ENCODE measurements around the gene SPEM3. TPM values are rescaled to one million over a fixed set of nuclear protein-coding genes. Genes with fewer than 3 reads are reported as not detected.
A peak's percentile ranks its signal among the peaks of the same experiment; 100 is the strongest.

The SPEM3 gene
- total RNA-seq, 1 donor from 2014 or later: not detected

DNA sequence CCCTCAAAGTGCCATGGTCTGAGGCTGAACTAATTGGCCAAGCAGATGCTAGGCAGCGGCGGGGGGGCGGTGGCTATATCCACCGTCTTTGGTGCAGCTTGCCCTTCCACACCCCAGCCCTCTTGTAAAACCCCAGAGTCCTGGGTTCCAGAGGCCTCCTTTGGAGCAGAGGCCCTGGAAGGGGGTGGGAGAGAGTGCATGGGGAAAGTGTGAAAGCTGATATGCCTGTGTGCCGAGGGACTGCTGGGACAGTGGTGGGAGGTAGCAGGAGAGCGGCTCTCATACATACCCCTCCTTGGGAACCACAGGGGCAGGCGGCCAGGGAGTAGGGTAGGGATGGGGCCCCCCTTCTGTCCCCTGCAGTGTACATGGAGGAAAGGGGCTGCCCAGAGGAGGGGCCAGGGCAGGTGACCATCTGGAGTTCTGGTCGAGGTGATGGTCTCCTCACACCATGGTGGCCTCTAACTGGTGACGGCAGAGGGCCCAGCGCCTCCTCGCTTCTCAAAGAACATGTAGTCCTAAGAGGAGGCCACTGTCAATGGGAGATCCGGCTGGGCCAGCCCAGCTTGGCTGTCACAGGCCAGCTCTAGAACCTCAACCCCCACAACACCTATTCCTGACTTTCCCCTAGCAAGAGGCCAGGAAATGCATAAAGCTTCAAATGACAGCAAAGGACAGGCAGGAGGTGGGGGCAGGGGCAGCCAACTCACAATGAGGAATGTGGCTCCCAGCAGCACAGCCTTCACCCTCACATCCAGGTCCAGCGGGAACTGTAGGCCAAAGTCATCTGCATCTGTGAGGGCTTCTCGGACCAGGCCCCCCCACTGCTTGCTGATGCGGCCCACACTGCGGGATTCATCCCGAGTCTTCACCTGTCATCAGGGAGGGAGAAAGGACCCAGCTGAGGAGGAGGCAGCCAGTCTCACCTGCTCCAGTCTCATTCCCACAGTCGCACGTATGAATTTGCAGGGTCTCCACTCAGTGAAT is 38.4 kb upstream of the SPEM3 start:
- Mint-ChIP-seq H3K27me3 (ENCODE audit: unreplicated experiment) (no peaks in the 10 kb centered on the region), H3K27ac (ENCODE audit: unreplicated experiment) (no peak overlapping the region)

DNA sequence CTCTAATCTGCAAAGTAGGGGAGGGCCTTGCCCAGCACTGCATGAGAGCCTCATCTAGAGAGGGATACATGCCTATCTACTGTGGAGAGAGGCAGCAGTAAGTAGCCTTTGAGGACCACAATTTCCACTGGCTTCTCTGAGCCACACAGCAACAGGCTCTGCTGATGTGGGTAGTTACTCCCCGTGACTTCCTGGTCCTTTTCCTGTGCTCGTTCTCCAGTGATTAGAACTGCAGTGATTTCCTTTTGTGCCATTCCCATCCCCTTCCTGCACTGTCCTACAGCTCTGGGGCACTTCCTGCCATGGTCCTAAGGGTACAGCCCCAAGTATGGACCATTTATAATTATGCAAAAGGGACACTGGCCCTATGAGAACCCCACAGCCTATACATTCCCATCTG is 37.4 kb upstream of the SPEM3 start:
- Mint-ChIP-seq H3K9me3 (ENCODE audit: unreplicated experiment) (no peaks in the 10 kb centered on the region), H3K27ac (ENCODE audit: unreplicated experiment) (no peak overlapping the region), H3K4me1 (ENCODE audit: unreplicated experiment) (peaks cover 9% of the 10 kb centered on the region), H3K4me3 (ENCODE audit: unreplicated experiment) (no peak overlapping the region), H3K36me3 (ENCODE audit: unreplicated experiment) (peaks cover 13% of the 10 kb centered on the region), H3K27me3 (ENCODE audit: unreplicated experiment) (no peaks in the 10 kb centered on the region)
- DNase-seq (ENCODE audit: extremely low spot score, unreplicated experiment): no peak
- no peak for TF ChIP-seq CTCF (IDR thresholded peaks at IDR 0.05)

More for the DNA sequence above, 38.4 kb upstream of the SPEM3 start:
- DNase-seq (ENCODE audit: extremely low spot score, unreplicated experiment): no peak
- no peak for TF ChIP-seq CTCF (IDR thresholded peaks at IDR 0.05)
- no peaks in the 10 kb centered on the region for H3K9me3 Mint-ChIP-seq (ENCODE audit: unreplicated experiment)
- H3K4me1 Mint-ChIP-seq (ENCODE audit: unreplicated experiment): peaks cover 9% of the 10 kb centered on the region
- H3K36me3 Mint-ChIP-seq (ENCODE audit: unreplicated experiment): peaks cover 13% of the 10 kb centered on the region
- H3K4me3 Mint-ChIP-seq (ENCODE audit: unreplicated experiment): no peak overlapping the region

GRCh38 chr17:7392696-7393612 is 35.7 kb upstream of the SPEM3 start:
- Mint-ChIP-seq H3K27ac (ENCODE audit: unreplicated experiment) (no peak overlapping the region), H3K9me3 (ENCODE audit: unreplicated experiment) (no peaks in the 10 kb centered on the region), H3K27me3 (ENCODE audit: unreplicated experiment) (no peaks in the 10 kb centered on the region), H3K4me3 (ENCODE audit: unreplicated experiment) (peak overlapping the region; percentile 85), H3K4me1 (ENCODE audit: unreplicated experiment) (peaks cover 9% of the 10 kb centered on the region), H3K36me3 (ENCODE audit: unreplicated experiment) (peaks cover 9% of the 10 kb centered on the region)
- DNase-seq (ENCODE audit: extremely low spot score, unreplicated experiment): no peak
- no peak for TF ChIP-seq CTCF (IDR thresholded peaks at IDR 0.05)

- TF ChIP-seq CTCF (IDR thresholded peaks at IDR 0.05): no peak
- Mint-ChIP-seq H3K4me3 (ENCODE audit: unreplicated experiment) (peak overlapping the region; percentile 85), H3K27me3 (ENCODE audit: unreplicated experiment) (no peaks in the 10 kb centered on the region), H3K36me3 (ENCODE audit: unreplicated experiment) (peaks cover 9% of the 10 kb centered on the region), H3K9me3 (ENCODE audit: unreplicated experiment) (no peaks in the 10 kb centered on the region), H3K27ac (ENCODE audit: unreplicated experiment) (peak overlapping the region; percentile 81), H3K4me1 (ENCODE audit: unreplicated experiment) (peaks cover 9% of the 10 kb centered on the region)
- no peak for DNase-seq (ENCODE audit: extremely low spot score, unreplicated experiment)
Observed at GRCh38 chr17:7393613-7394451, 34.8 kb upstream of the SPEM3 start.
